GM19035 (cell line): ENCODE data around the gene METTL17.
A peak's percentile ranks its signal among the peaks of the same experiment; 100 is the strongest.
"Not testable (repeated sequence)": the region's sequence is repeated elsewhere in the genome, so short reads cannot be mapped to it uniquely, and the experiment has no call there.

Source experiments
- ATAC-seq: cut with Tn5 transposase; IDR thresholded peaks from one replicate; pipeline ENCODE4 v1.9.1; 2021; ENCODE audit not compliant: unreplicated experiment

Gene METTL17, protein sequence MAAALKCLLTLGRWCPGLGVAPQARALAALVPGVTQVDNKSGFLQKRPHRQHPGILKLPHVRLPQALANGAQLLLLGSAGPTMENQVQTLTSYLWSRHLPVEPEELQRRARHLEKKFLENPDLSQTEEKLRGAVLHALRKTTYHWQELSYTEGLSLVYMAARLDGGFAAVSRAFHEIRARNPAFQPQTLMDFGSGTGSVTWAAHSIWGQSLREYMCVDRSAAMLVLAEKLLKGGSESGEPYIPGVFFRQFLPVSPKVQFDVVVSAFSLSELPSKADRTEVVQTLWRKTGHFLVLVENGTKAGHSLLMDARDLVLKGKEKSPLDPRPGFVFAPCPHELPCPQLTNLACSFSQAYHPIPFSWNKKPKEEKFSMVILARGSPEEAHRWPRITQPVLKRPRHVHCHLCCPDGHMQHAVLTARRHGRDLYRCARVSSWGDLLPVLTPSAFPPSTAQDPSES

GRCh38 chr14:20989787-20990600, at the start of gene METTL17:
Gene METTL17 (plus strand): TSS chr14:20989980. CDS start chr14:20990003, 23 bp downstream.
- ATAC-seq, result peak; percentile 94

DNA sequence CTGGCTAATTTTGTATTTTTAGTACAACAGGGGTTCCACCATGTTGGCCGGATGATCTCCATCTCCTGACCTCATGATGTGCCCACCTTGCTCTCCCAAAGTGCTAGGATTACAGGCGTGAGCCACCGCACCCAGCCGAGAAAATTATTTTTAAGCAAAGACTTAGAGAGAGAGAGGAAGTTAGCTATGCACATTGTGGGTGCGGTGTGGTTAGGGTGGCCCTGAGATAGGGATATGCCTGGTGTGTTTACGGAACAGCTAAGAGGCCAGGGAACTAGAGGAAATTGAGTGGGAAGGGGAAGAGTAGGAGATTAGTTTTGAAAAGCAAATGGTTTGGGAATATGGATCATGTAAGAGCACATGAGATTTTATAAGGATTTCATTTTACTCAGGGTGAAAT, 44.6 kb upstream of the METTL17 start:
- not testable (repeated sequence) for ATAC-seq

GRCh38 chr14:20946707-20947106, 43.1 kb upstream of the METTL17 start:
- not testable (repeated sequence) for ATAC-seq

- not testable (repeated sequence) for ATAC-seq
Measured at GRCh38 chr14:20954736-20955537, 34.8 kb upstream of the METTL17 start, which contains the start of gene RNASE2. Gene RNASE2 (plus strand): TSS chr14:20955487. CDS start chr14:20955772, 285 bp downstream.

GRCh38 chr14:20955538-20955873, 34.3 kb upstream of the METTL17 start:
- not testable (repeated sequence) for ATAC-seq

DNA sequence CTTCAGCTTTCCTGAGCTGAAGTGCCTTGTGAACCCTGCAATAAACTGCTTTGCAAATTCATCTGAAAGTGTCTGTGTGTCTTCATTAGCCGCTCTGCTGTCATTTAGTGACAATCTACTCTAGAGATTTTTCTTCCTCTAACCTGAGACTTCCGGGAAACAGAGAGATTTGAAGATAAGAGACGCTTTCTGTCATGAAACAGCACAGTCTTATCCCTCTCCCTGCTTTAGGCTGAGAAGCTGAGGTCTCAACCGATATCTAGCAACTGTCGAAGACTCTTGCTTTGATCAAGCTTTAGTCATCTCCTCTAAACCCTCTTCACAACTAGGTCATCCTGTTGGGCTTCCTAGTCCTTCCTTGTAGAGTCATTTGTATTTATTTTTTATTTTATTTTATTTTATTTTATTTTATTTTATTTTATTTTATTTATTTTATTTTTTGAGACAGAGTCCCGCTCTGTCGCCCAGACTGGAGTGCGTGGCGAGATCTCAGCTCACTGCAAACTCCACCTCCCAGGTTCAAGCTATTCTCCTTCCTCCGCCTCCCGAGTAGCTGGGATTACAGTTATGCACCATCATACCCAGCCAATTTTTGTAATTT, 33.3 kb upstream of the METTL17 start:
- ATAC-seq, result no peak

DNA sequence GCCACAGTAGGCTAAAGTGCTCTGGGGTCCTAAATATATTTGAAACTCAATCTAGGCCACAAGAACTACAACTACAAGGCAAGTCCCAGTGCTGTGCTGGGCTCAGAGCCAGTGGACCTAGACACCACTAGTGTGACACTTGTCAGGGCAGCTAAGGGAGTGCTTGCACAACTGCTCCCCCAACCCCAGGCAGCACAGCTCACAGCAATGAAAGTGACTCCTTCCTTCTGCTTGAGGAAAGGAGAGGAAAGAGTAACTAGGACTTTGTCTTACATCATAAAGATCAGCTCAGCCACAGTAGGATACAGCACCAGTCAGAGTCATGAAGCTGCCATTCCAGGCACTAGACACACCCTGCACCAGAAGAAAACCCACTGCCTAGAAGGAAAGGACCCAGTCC, 30.8 kb upstream of the METTL17 start:
- ATAC-seq, result not testable (repeated sequence)

DNA sequence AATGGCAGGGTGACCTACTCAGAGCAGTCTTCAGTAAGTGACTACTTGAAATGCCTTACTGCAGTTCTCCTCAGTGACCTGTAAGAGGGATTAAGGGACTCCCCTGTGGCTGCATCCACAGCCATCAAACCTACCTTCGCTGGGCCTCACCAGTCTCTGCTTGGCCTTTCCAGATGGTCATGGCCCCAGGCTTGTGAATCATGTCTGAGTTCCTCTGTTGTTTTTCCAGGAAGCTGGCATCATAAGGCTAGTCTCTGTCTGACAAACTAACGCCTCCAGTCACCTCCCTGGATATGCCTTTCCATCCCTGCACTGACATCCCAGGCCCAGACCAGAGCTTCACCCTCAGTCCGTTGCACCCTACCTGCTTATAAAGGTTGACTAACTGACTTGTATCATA, 20.4 kb upstream of the METTL17 start:
- ATAC-seq, result no peak

DNA sequence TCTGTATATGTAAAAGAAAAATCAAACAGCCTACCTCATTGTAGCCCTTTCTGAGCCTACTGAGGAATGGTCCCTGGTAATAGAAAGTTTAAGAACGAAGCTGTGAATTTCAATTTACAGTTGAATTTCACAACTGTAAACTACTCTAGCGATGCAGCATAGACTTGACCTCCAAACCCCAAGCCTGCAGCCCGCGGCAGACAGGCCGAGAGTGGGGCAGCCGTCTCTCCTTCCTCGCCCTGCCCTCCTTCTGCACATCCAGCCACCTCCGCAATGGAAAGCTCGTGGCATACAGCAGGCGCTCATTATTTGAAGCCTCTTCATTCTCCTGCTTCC, 19.2 kb upstream of the METTL17 start:
- peak; percentile 14 for ATAC-seq

DNA sequence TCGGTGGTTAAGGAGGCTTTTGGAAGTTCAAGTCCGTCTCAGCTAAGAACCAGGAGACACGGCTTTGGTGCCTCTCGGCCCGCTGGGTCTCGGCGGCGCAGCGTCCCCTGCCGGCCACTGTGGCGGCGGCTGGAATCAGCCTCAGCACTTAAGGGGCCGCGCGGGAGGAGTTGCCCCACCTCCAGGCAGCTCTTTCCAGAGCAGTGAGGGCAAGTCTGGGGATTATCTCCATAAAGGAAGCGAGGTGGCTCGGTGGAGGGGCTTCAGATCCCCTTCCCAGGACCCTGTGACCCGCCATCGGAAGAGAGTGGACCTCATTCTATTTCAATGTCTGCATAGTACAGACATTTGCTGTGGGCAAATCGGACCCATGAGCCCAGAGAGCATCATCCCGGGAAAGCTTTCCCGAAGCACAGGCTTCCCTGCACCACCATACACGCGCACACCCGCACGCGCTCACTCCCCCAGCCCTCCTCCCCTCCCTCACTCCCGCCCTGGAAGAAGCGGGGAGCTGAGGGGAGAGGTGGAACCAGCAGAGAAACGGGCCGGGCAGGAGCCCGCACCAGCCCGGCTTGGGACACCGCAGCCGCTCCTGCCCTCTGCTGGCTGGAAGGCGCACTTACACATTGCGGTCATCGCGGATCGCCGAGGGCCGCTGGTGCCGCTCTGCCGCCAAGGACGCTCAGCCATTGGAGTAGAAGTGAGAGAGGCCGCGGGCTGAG, 18.6 kb upstream of the METTL17 start:
- peak; percentile 94 for ATAC-seq

- ATAC-seq, result peak; percentile 21
Measured at GRCh38 chr14:20971705-20972021, 18.1 kb upstream of the METTL17 start.

DNA sequence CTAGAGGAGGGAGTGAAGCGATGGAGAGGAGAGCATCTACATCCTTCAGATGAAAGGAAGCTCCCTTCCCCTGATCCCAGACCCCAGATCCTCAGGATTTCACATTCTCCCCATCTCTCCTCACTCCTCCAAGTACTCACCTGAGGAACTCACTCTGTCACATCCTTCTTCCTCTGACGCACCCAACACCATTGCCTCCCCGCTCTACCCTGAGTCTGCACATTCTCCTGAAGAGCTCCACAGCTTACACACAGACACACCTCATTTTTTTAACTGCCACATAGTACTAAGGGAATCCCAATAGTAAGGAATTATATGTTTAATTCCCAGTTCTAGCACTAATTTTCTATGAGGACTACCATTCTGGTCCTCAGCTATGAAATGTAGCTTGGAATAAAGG, 16.3 kb upstream of the METTL17 start:
- no peak for ATAC-seq

- ATAC-seq, result no peak
Measured at GRCh38 chr14:20976291-20976690, 13.5 kb upstream of the METTL17 start.

- no peak for ATAC-seq
Measured at GRCh38 chr14:20978687-20979086, 11.1 kb upstream of the METTL17 start.

DNA sequence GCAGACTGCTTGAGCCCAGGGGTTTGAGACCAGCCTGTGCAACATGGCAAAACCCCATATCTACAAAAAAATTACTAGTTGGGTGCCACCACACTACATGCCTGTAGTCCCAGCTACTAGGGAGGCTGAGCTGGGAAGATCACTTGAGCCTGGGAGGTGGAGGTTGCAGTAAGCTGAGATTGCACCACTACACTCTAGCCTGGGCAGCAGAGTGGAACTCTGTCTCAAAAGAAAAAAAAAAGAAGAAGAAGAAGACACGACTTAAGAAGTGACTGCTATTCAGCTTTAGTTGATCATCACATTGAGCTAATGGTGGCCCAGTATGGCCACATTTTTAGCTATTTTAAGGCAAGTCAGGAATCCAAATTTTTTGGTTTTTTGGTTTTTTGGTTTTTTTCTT, 8.9 kb upstream of the METTL17 start:
- no peak for ATAC-seq

GRCh38 chr14:20982646-20983369, 7.0 kb upstream of the METTL17 start:
- ATAC-seq, result no peak

DNA sequence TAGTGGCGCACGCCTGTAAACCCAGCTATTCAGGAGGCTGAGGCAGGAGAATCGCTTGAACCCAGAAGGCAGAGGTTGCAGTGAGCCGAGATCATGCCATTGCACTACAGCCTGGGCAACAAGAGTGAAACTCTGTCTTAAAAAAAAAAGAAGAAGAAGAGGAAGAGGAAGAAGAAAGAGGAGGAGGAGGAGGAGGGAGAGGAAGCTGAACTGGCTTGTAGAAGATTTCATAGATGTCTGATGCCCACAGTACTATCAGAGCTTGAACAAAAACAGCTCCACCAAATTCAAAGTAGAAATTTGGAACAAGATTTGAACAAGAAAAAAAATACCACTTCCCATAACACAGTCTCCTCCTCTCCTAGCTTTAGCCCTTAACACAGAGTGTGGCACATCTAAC, 4.1 kb upstream of the METTL17 start:
- not testable (repeated sequence) for ATAC-seq

- no peak for ATAC-seq
Measured at GRCh38 chr14:20986811-20987210, 3.0 kb upstream of the METTL17 start.

GRCh38 chr14:20988717-20989470, 886 bp upstream of the METTL17 start:
- no peak for ATAC-seq
